ENCODE results near the gene VANGL1. TPM values are rescaled to one million over a fixed set of nuclear protein-coding genes. Genes with fewer than 3 reads are reported as not detected.

Gene VANGL1
- total and polyA plus RNA-seq, 4 donors, result 2.5 to 6.8 (median 3.5) TPM

DNA sequence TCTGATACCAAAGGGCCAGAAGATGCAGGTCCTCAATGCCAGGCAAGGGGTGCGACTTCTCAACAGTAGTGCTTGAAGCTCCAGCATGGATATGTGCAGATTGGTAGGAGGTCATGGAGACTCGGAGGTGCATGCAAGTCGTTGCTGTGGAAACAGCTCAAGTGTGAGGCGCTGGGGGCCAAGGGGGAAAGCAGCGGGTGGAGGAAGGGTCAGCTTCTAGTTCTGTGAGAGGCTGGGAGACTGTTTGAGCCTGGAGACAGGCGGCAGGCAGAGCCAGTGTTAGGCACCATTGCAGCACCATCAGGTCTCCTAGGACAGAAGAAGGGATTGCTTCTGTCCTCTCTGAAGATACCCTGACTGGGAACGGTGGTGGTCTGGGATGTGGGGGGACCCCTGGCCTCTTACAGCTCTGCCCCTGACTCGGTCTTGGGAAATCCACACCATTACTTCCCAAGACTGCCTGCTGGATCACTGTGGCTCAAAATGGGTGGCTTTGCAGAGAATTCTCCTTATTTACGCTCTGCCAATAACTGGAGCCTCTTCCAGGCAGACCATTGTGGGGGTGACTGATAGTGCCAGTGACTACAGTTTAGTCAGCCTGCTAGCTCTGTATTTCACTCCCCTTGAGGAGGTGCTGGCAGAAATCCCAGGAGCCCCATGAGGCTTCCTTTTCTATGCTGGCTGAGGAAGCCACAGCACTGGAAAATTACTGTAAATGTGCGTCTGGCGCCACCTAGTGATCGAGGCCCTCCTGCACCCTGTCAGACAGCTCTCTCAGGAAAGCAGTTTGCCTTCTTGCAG, 46.3 kb upstream of the VANGL1 start:
- 58% methylated on average over 12 of the region's 12 CpGs for WGBS
- TF ChIP-seq CTCF (IDR thresholded peaks at IDR 0.05; ENCODE audit: low read depth, low read length, missing input control) (peak; percentile 87), RAD21 (IDR thresholded peaks at IDR 0.05) (peak; percentile 88 to 92), GABPA (IDR thresholded peaks at IDR 0.05 in 1 of 2, conservative IDR thresholded peaks at IDR 0.05 in 1 of 2) (no peak), SP1 (IDR thresholded peaks at IDR 0.05) (peak; percentile 13), REST (IDR thresholded peaks at IDR 0.05) (no peak)
- no peak overlapping the region for H3K4me3 ChIP-seq (ENCODE audit: low read depth in 1 of 3, low read length in 3 of 3)

GRCh38 chr1:115596080-115596780, 45.5 kb upstream of the VANGL1 start:
- no peak overlapping the region for H3K27ac ChIP-seq (ENCODE audit: low read depth in 1 of 2, low read length in 2 of 2)
- H3K36me3 ChIP-seq (ENCODE audit: control insufficient read depth in 4 of 4, insufficient read depth in 3 of 4, low read depth in 1 of 4, low read length in 3 of 4), result no peaks in the 10 kb centered on the region
- TF ChIP-seq HNF4A (conservative IDR thresholded peaks at IDR 0.05), result no peak
- TF ChIP-seq MAX (IDR thresholded peaks at IDR 0.05), result no peak
- TF ChIP-seq, protein P1, sequence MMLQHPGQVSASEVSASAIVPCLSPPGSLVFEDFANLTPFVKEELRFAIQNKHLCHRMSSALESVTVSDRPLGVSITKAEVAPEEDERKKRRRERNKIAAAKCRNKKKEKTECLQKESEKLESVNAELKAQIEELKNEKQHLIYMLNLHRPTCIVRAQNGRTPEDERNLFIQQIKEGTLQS (IDR thresholded peaks at IDR 0.05), result no peak
- TF ChIP-seq RAD21 (IDR thresholded peaks at IDR 0.05), result no peak
- TF ChIP-seq YY1 (IDR thresholded peaks at IDR 0.05), result no peak
- TF ChIP-seq FOXA2 (IDR thresholded peaks at IDR 0.05), result no peak
- no peak for TF ChIP-seq FOXA1 (IDR thresholded peaks at IDR 0.05)
- TF ChIP-seq EGR1 (IDR thresholded peaks at IDR 0.05; ENCODE audit: low read depth in 2 of 2), result no peak
- TF ChIP-seq GABPA (IDR thresholded peaks at IDR 0.05 in 1 of 2, conservative IDR thresholded peaks at IDR 0.05 in 1 of 2), result no peak
- TF ChIP-seq REST (IDR thresholded peaks at IDR 0.05), result no peak
- no peak for TF ChIP-seq NR2F2 (IDR thresholded peaks at IDR 0.05)
- TF ChIP-seq JUND (IDR thresholded peaks at IDR 0.05), result no peak
- TF ChIP-seq TAF1 (conservative IDR thresholded peaks at IDR 0.05), result no peak
- TF ChIP-seq CTCF (IDR thresholded peaks at IDR 0.05; ENCODE audit: low read depth, low read length, missing input control), result no peak
- DNase-seq (ENCODE audit: low spot score), result no peak
- peaks cover 0 to 8% (median 4%) of the 10 kb centered on the region in 4 donors for H3K9me3 ChIP-seq (ENCODE audit: control insufficient read depth in 4 of 4, low read length in 3 of 4)
- H3K27me3 ChIP-seq (ENCODE audit: control insufficient read depth in 4 of 4, insufficient read depth in 4 of 4, low read length in 3 of 4), result no peaks in the 10 kb centered on the region
- H3K9ac ChIP-seq (ENCODE audit: low read depth in 1 of 2, low read length in 2 of 2), result no peak overlapping the region
- no peak overlapping the region for H3K4me3 ChIP-seq (ENCODE audit: low read depth in 1 of 3, low read length in 3 of 3)
- 44% methylated on average over 7 of the region's 7 CpGs for WGBS
- no peaks in the 10 kb centered on the region for H3K4me1 ChIP-seq (ENCODE audit: control insufficient read depth in 4 of 4, insufficient read depth in 4 of 4, low read length in 3 of 4)

More for the DNA sequence above, 46.3 kb upstream of the VANGL1 start:
- Histone ChIP-seq H3K9me3 (ENCODE audit: control insufficient read depth in 4 of 4, low read length in 3 of 4) (peaks cover 2 to 12% (median 6%) of the 10 kb centered on the region in 4 donors), H3K4me1 (ENCODE audit: control insufficient read depth in 4 of 4, insufficient read depth in 4 of 4, low read length in 3 of 4) (no peaks in the 10 kb centered on the region), H3K27ac (ENCODE audit: low read depth in 1 of 2, low read length in 2 of 2) (no peak overlapping the region), H3K36me3 (ENCODE audit: control insufficient read depth in 4 of 4, insufficient read depth in 3 of 4, low read depth in 1 of 4, low read length in 3 of 4) (no peaks in the 10 kb centered on the region), H3K9ac (ENCODE audit: low read depth in 1 of 2, low read length in 2 of 2) (no peak overlapping the region), H3K27me3 (ENCODE audit: control insufficient read depth in 4 of 4, insufficient read depth in 4 of 4, low read length in 3 of 4) (no peaks in the 10 kb centered on the region)
- peak; percentile 83 for DNase-seq (ENCODE audit: low spot score)

All from liver (tissue), 9 donors.